ENCODE measurements around the gene HK1. TPM values are rescaled to one million over a fixed set of nuclear protein-coding genes. Genes with fewer than 3 reads are reported as not detected.

HK1 gene
- total and polyA plus RNA-seq, 12 donors, result 18.4 to 79.3 (median 45.1) TPM

DNA sequence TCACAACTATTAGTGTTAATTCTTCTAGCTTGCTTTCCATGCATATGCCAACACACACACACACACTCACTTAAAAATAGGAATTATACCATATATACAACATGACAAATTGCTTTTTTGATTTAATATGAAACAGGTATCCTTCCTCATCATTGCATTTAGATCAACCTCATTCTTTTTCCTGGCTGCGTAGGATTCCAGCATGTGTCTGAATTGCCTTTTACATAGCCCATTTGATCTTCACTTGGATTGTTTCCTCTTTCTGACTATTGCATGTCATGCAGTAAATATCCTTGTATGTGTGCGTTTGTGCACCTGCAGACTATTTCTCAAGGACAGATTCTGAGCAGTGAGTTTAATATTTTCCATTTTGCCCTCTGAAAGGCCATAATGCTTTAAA is 110.2 kb downstream of the HK1 start:
- Histone ChIP-seq H3K4me1 (replicated peaks in 1 of 2) (no peaks in the 10 kb centered on the region), H3K36me3 (replicated peaks in 1 of 2) (peaks cover 0 to 63% of the 10 kb centered on the region in 2 donors), H3K27ac (no peak overlapping the region), H3K4me3 (no peak overlapping the region), H3K9me3 (replicated peaks in 1 of 3) (no peaks in the 10 kb centered on the region), H3K27me3 (no peaks in the 10 kb centered on the region)
- TF ChIP-seq, protein P1, sequence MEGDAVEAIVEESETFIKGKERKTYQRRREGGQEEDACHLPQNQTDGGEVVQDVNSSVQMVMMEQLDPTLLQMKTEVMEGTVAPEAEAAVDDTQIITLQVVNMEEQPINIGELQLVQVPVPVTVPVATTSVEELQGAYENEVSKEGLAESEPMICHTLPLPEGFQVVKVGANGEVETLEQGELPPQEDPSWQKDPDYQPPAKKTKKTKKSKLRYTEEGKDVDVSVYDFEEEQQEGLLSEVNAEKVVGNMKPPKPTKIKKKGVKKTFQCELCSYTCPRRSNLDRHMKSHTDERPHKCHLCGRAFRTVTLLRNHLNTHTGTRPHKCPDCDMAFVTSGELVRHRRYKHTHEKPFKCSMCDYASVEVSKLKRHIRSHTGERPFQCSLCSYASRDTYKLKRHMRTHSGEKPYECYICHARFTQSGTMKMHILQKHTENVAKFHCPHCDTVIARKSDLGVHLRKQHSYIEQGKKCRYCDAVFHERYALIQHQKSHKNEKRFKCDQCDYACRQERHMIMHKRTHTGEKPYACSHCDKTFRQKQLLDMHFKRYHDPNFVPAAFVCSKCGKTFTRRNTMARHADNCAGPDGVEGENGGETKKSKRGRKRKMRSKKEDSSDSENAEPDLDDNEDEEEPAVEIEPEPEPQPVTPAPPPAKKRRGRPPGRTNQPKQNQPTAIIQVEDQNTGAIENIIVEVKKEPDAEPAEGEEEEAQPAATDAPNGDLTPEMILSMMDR (IDR thresholded peaks at IDR 0.05), result no peak
- no peak for TF ChIP-seq POLR2A (IDR thresholded peaks at IDR 0.05)
- WGBS, 4 donors, result 87 to 93% (median 89%) methylated on average over 2 of the region's 2 CpGs
- no peak for DNase-seq
- intact Hi-C loops (cut with DNase I), result no loop called here

DNA sequence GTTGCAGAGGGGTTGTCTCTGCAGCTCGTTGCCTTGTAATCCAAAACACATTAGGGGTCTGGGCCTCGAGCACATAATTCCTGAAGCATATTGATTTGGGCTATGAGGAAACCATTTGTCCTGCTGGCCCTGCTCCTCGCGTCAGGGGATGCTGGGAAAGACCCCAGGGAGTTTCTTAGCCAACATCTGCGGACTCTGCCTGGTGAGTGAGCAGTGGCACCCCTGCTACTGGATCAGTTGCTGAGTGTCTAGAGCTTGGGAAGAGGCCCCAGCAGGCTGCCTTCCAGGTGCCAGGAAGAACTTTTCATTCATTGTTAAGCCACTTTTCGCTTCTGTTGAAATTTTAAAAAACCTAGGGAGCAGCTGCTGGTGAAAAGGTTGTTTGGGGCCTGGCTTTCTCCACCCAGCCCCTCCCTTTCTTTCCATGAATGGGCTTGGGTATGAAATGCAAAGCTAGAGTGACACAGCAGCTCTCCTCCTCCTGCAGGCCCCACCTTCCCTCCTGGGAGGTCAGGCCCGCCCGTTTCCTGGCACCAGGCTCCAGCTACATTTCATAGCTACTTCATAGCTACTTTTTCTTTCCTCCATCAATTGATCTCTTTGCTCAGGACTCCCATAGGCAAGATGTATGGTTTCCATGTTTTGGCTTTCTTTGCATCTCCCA is 111.7 kb downstream of the HK1 start:
- peaks cover 0 to 63% of the 10 kb centered on the region in 2 donors for H3K36me3 ChIP-seq (replicated peaks in 1 of 2)
- 73 to 82% (median 79%) methylated on average over 3 to 8 of the region's 8 CpGs for WGBS, 4 donors
- H3K4me1 ChIP-seq (replicated peaks in 1 of 2), result no peaks in the 10 kb centered on the region
- no peak overlapping the region for H3K27ac ChIP-seq
- intact Hi-C loops (cut with DNase I), result loop anchor here in 1 of 2 donors (5.0 kb wide), 1 partner anchor 153 kb away; no protein-coding TSS in a partner anchor
- no peaks in the 10 kb centered on the region for H3K9me3 ChIP-seq (replicated peaks in 1 of 3)
- H3K27me3 ChIP-seq, result no peaks in the 10 kb centered on the region
- TF ChIP-seq POLR2A (IDR thresholded peaks at IDR 0.05), result no peak
- TF ChIP-seq, protein P1 (IDR thresholded peaks at IDR 0.05), result no peak
- H3K4me3 ChIP-seq, result no peak overlapping the region
- no peak for DNase-seq

DNA sequence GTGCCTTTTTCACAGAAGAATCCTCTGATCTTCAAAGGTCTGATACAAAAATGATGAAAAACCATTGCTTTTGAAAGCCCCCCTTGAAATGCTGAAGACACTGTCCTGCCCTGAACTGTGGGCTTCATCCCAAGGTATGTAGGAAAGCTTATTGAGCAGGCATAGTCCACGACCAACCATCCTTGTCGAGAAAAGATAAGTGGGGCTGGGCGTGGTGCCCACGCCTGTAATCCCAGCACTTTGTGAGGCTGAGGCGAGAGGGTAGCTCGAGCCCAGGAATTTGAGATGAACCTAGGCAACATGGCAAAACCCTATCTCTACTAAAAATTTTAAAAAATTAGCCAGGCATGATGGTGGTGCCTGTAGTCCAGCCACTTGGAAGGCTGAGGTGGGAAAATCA is 112.9 kb downstream of the HK1 start:
- no peak for DNase-seq
- Histone ChIP-seq H3K4me1 (replicated peaks in 1 of 2) (no peaks in the 10 kb centered on the region), H3K27me3 (no peaks in the 10 kb centered on the region), H3K4me3 (no peak overlapping the region), H3K9me3 (replicated peaks in 1 of 3) (no peaks in the 10 kb centered on the region), H3K36me3 (replicated peaks in 1 of 2) (peaks cover 0 to 53% of the 10 kb centered on the region in 2 donors), H3K27ac (no peak overlapping the region)
- WGBS, 4 donors, result 79 to 88% (median 82%) methylated on average over 5 to 6 of the region's 6 CpGs
- TF ChIP-seq, protein P1 (IDR thresholded peaks at IDR 0.05), result no peak
- no peak for TF ChIP-seq POLR2A (IDR thresholded peaks at IDR 0.05)
- intact Hi-C loops (cut with DNase I), result loop anchor here in 1 of 2 donors (5.0 kb wide), 1 partner anchor 154 kb away; no protein-coding TSS in a partner anchor

DNA sequence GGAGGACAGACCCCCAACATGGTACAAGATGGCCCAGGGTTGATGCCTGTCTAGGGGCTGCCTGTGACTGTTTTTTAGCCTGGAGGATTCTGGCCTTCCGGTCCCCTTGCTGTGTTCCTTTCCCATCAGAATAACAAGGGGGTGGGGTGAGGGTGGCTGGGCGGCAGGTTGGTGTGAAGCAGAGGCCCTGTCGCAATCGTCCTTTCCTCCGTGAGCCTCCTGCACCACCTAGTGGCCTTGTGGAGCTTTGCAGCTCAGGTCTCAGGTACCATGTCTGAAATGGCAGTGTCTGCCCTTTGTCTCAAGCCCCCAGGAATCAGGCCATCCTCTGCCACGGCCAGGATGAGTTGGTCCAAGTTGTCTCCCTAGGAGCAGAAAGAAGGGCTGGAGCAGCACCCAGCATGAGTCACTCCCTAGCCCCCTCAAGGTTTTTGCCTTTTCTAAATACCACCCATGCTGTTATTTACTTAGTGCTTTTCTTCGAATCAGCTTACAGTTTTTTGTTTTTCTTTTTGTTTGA is 114.2 kb downstream of the HK1 start:
- TF ChIP-seq, protein P1 (IDR thresholded peaks at IDR 0.05), result peak; percentile 87 to 99 (median 98)
- no peak for TF ChIP-seq POLR2A (IDR thresholded peaks at IDR 0.05)
- peak; percentile 77 to 94 (median 87) for DNase-seq
- Histone ChIP-seq H3K27me3 (no peaks in the 10 kb centered on the region), H3K9me3 (replicated peaks in 1 of 3) (no peaks in the 10 kb centered on the region), H3K4me1 (replicated peaks in 1 of 2) (no peaks in the 10 kb centered on the region), H3K27ac (peak overlapping the region in 1 of 5 donors; percentile 30), H3K36me3 (replicated peaks in 1 of 2) (peaks cover 0 to 52% of the 10 kb centered on the region in 2 donors), H3K4me3 (no peak overlapping the region)
- intact Hi-C loops (cut with DNase I), result loop anchor here (2.0 to 5.0 kb wide), 2 partner anchors 154 to 155 kb away; no protein-coding TSS in a partner anchor
- WGBS, 4 donors, result 13 to 40% (median 15%) methylated on average over 2 to 7 of the region's 7 CpGs

Measured in adrenal gland (tissue), 12 donors.